DOHH2 (cell line): ENCODE data around the gene BCAS1.

Experiments used
- H3F3A ChIP-seq: fragments of 200-600 bp; sonication (generic), shearing (Covaris generic); 2 replicates; pipeline ENCODE4 v1.6.0; 2016; ENCODE audit warnings: antibody characterized with exemption, mild to moderate bottlenecking; ENCODE audit not compliant: control insufficient read depth, insufficient read depth
- H3K27ac ChIP-seq: fragments of 200-600 bp; sonication (generic); 2 replicates; pipeline ENCODE4 v1.5.1; 2014; ENCODE audit warnings: low read depth, mild to moderate bottlenecking, low read length, moderate library complexity
- H3K27me3 ChIP-seq: fragments of 200-600 bp; sonication (generic); 2 replicates; pipeline ENCODE4 v1.6.1; 2014; ENCODE audit warnings: mild to moderate bottlenecking, low read length, mixed read lengths; ENCODE audit not compliant: control insufficient read depth
- H3K36me3 ChIP-seq: fragments of 200-600 bp; sonication (generic); 2 replicates; pipeline ENCODE4 v1.6.1; 2014; ENCODE audit warnings: mild to moderate bottlenecking, low read length, moderate library complexity, mixed read lengths; ENCODE audit not compliant: control insufficient read depth
- H3K4me1 ChIP-seq: fragments of 200-600 bp; sonication (generic); 2 replicates; pipeline ENCODE4 v1.6.1; 2014; ENCODE audit warnings: mild to moderate bottlenecking, low read length, mixed read lengths; ENCODE audit not compliant: control insufficient read depth
- H3K4me2 ChIP-seq: fragments of 200-600 bp; sonication (generic); 2 replicates; pipeline ENCODE4 v1.6.0; 2014; ENCODE audit warnings: mild to moderate bottlenecking, low read length, moderate library complexity
- H3K4me3 ChIP-seq: fragments of 200-600 bp; sonication (generic); 2 replicates; pipeline ENCODE4 v1.5.1; 2014; ENCODE audit warnings: mild to moderate bottlenecking, low read length, mixed read lengths
- H3K79me2 ChIP-seq: fragments of 200-600 bp; sonication (generic); 2 replicates; pipeline ENCODE4 v1.6.1; 2014; ENCODE audit warnings: mild to moderate bottlenecking, low read length, mixed read lengths; ENCODE audit not compliant: control insufficient read depth
- H3K9me2 ChIP-seq: fragments of 200-600 bp; sonication (generic); replicated peaks from 2 replicates; pipeline ENCODE4 v1.6.1; 2014; ENCODE audit warnings: mild to moderate bottlenecking, low read length, mixed read lengths; ENCODE audit not compliant: control insufficient read depth
- H3K9me3 ChIP-seq: fragments of 200-600 bp; sonication (generic); 2 replicates; pipeline ENCODE4 v1.6.1; 2014; ENCODE audit warnings: antibody characterized with exemption, low read length, mixed read lengths; ENCODE audit not compliant: control insufficient read depth, insufficient read depth
- H4K20me1 ChIP-seq: fragments of 200-600 bp; sonication (generic); 2 replicates; pipeline ENCODE4 v1.6.0; 2014; ENCODE audit warnings: low read depth, mild to moderate bottlenecking, antibody characterized with exemption, low read length, moderate library complexity; ENCODE audit not compliant: control insufficient read depth, insufficient read depth
- EZH2phosphoT487 ChIP-seq: fragments of 200-600 bp; sonication (generic); IDR thresholded peaks from 2 replicates; pipeline ENCODE4 v1.6.1; 2017; ENCODE audit warnings: borderline replicate concordance, mild to moderate bottlenecking, antibody characterized with exemption, low read length, moderate library complexity, mixed read lengths
- TF ChIP-seq, protein P1 (sequence below): fragments of 200-600 bp; sonication (generic); IDR thresholded peaks from one replicate; pipeline ENCODE4 v1.5.1; 2014; ENCODE audit warnings: antibody characterized with exemption, mild to moderate bottlenecking, low read depth, low read length; ENCODE audit not compliant: poor library complexity, severe bottlenecking

Gene BCAS1

DNA sequence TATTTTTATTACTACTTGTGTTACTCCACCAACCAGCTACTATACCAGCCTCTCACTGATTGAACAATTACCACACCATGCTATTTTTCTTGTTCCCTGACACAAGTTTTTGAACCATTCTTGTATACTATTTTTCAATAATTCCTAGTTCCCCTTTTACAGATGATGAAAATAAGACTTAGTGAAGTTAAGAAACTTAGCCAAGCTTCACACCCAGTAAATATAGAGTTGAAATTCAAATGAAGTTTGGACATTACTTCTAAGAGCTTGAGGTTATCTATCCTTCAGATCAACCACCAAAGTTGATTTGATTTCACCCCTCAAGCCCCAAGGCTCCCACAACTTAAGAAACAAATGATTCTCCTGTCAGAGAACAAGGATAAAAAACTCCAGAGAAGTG is 13.1 kb upstream of the BCAS1 start:
- TF ChIP-seq, protein P1, sequence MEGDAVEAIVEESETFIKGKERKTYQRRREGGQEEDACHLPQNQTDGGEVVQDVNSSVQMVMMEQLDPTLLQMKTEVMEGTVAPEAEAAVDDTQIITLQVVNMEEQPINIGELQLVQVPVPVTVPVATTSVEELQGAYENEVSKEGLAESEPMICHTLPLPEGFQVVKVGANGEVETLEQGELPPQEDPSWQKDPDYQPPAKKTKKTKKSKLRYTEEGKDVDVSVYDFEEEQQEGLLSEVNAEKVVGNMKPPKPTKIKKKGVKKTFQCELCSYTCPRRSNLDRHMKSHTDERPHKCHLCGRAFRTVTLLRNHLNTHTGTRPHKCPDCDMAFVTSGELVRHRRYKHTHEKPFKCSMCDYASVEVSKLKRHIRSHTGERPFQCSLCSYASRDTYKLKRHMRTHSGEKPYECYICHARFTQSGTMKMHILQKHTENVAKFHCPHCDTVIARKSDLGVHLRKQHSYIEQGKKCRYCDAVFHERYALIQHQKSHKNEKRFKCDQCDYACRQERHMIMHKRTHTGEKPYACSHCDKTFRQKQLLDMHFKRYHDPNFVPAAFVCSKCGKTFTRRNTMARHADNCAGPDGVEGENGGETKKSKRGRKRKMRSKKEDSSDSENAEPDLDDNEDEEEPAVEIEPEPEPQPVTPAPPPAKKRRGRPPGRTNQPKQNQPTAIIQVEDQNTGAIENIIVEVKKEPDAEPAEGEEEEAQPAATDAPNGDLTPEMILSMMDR: no peak
- Histone ChIP-seq H3K9me2 (no peaks in the 10 kb centered on the region; the same call in 1 of the 2 replicates), H3K36me3 (no peaks in the 10 kb centered on the region), H3K27ac (no peak overlapping the region; the same call in 1 of the 2 replicates), H3K79me2 (no peaks in the 10 kb centered on the region), H3K27me3 (no peaks in the 10 kb centered on the region), H3K9me3 (no peaks in the 10 kb centered on the region), H4K20me1 (no peaks in the 10 kb centered on the region), H3K4me3 (no peak overlapping the region), H3K4me1 (peaks cover 34% of the 10 kb centered on the region), H3K4me2 (peak overlapping the region; percentile 0; the same call in 1 of the 2 replicates), H3F3A (peaks cover 3% of the 10 kb centered on the region)

DNA sequence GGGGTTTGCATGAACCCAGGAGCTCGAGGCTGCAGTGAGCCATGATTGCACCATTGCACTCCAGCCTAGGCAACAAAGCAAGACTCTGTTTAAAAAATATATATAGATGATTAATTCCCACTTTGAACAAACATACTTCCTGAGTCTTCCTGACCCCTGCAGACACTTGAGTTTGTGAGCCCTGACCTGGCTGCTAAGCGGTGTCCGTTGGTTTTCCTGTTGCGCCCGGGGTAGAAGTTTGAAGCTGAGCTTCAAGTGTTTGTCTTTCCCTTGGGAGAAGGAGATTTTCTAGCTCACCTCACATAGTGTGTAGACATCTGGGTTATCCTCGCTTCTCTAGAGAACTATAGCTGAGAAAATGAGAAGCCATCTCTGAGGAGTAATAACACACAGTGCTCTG is 11.7 kb upstream of the BCAS1 start:
- Histone ChIP-seq H3K36me3 (no peaks in the 10 kb centered on the region), H4K20me1 (no peaks in the 10 kb centered on the region), H3K79me2 (no peaks in the 10 kb centered on the region), H3K4me2 (no peak overlapping the region), H3K9me2 (no peaks in the 10 kb centered on the region; the same call in 1 of the 2 replicates), H3F3A (peaks cover 4% of the 10 kb centered on the region), H3K4me3 (no peak overlapping the region), H3K27me3 (no peaks in the 10 kb centered on the region), H3K27ac (no peak overlapping the region), H3K4me1 (peaks cover 42% of the 10 kb centered on the region), H3K9me3 (no peaks in the 10 kb centered on the region)
- TF ChIP-seq EZH2phosphoT487: no peak
- TF ChIP-seq, protein P1: no peak

DNA sequence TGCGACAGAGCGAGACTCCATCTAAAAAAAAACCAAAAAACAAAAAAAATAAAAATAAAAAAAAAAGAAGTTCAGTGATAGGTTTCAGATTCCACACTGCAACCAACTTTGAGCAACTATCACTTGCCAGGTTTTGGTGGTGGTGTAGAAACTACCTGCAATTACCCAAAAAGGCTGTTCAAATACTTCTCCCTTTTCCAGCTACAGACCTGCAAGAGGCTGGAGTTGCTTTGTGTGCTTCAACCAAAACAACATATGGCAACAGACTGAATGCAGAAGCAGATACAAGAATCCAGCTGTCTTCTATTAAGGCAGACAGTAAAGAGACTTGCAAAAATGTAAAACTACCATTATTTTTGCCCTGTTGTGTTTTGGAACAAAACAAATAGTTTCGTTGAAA is 9.3 kb upstream of the BCAS1 start:
- Histone ChIP-seq H3F3A (peaks cover 4% of the 10 kb centered on the region), H3K27ac (peak overlapping the region; percentile 33), H3K79me2 (no peaks in the 10 kb centered on the region), H3K36me3 (no peaks in the 10 kb centered on the region), H3K4me3 (no peak overlapping the region), H3K9me3 (no peaks in the 10 kb centered on the region), H3K27me3 (no peaks in the 10 kb centered on the region), H3K4me2 (no peak overlapping the region; the same call in 1 of the 2 replicates), H4K20me1 (no peaks in the 10 kb centered on the region), H3K4me1 (peaks cover 42% of the 10 kb centered on the region), H3K9me2 (no peaks in the 10 kb centered on the region; the same call in 1 of the 2 replicates)
- TF ChIP-seq, protein P1: no peak
- no peak for TF ChIP-seq EZH2phosphoT487
